Body of pancreas (tissue), 4 donors: ENCODE measurements around the gene VSTM4.

Experiments used
- POLR2A ChIP-seq, 3 donors: fragments of 450-650 bp; IDR thresholded peaks; one replicate each; pipeline ENCODE4 v1.6.1; 2016; ENCODE audit warnings: antibody characterized with exemption in 3 of 3, mild to moderate bottlenecking in 2 of 3
- TF ChIP-seq, protein P1 (sequence below), 7 experiments: fragments of 450-650 bp in 4 of 7; fragments of 200-600 bp in 3 of 7; sonication (generic) in 3 of 7; IDR thresholded peaks; one replicate each; pipeline ENCODE4 v1.5.1; 2016 to 2019; ENCODE audit warnings: antibody characterized with exemption in 7 of 7

DNA sequence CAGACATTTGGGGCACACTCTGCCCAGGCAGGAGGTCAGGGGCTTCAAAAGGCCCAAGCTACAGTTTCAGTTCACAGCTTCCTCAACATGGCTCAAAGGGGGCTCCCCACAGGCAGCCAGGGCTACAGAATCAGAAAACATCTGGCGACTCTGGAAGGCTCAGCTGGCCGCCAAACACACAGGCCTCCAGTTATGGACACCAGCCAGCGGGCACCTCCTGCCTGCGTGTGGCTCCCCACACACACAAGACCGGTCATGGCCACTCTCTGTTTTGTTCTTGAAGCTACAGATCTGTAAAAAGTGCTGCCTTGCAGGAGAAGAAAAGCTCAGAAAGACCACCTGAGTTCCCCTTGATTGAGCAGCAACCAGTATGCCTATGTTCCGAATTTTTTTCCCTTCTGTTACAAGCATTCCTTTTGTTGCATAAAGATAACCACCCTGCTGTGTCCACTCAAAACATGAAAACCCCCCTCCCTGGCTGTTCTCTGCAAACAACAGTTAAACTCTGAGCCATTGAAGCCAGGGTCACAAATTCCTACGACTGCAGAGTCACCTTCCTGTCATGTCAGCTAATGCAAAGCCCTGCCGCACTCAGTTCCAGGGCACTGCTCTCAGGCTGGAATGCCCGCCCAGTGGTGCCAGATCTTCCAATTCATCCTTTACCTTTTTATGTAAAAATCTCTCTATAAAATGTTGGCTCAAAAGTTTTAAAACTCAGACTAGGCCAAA is 33.6 kb downstream of the VSTM4 start:
- TF ChIP-seq, protein P1, sequence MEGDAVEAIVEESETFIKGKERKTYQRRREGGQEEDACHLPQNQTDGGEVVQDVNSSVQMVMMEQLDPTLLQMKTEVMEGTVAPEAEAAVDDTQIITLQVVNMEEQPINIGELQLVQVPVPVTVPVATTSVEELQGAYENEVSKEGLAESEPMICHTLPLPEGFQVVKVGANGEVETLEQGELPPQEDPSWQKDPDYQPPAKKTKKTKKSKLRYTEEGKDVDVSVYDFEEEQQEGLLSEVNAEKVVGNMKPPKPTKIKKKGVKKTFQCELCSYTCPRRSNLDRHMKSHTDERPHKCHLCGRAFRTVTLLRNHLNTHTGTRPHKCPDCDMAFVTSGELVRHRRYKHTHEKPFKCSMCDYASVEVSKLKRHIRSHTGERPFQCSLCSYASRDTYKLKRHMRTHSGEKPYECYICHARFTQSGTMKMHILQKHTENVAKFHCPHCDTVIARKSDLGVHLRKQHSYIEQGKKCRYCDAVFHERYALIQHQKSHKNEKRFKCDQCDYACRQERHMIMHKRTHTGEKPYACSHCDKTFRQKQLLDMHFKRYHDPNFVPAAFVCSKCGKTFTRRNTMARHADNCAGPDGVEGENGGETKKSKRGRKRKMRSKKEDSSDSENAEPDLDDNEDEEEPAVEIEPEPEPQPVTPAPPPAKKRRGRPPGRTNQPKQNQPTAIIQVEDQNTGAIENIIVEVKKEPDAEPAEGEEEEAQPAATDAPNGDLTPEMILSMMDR (IDR thresholded peaks at IDR 0.05) = no peak
- TF ChIP-seq POLR2A (IDR thresholded peaks at IDR 0.05) = no peak
